Stimulated activated CD8-positive, alpha-beta memory T cell treated with anti-CD3 and anti-CD28 coated beads, Interleukin-15, amount 100 ng/mL, for 24 hours (primary cell): ENCODE results near the gene AGBL1.
"Not testable (repeated sequence)": the region's sequence is repeated elsewhere in the genome, so short reads cannot be mapped to it uniquely, and the experiment has no call there.

Experiments used
- DNase-seq: peaks from one replicate; pipeline ENCODE4 v3.0.0-alpha.2; 2020; ENCODE audit warnings: low read depth

Gene AGBL1

GRCh38 chr15:86942285-86942684 lies 862.6 kb downstream of the AGBL1 start:
- no peak for DNase-seq

- no peak for DNase-seq
Measured at GRCh38 chr15:86948719-86949118, 869.0 kb downstream of the AGBL1 start.

- no peak for DNase-seq
Measured at GRCh38 chr15:86959254-86959653, 879.6 kb downstream of the AGBL1 start.

GRCh38 chr15:86961669-86962068 lies 882.0 kb downstream of the AGBL1 start:
- no peak for DNase-seq

GRCh38 chr15:86964271-86964670 lies 884.6 kb downstream of the AGBL1 start:
- DNase-seq = no peak

- DNase-seq = no peak
Measured at GRCh38 chr15:86968244-86968643, 888.6 kb downstream of the AGBL1 start.

- DNase-seq = no peak
Measured at GRCh38 chr15:86969364-86969763, 889.7 kb downstream of the AGBL1 start.

- DNase-seq = no peak
Measured at GRCh38 chr15:86973284-86973844, 893.7 kb downstream of the AGBL1 start.

- no peak for DNase-seq
Measured at GRCh38 chr15:86988033-86988432, 908.4 kb downstream of the AGBL1 start.

GRCh38 chr15:87021751-87022150 lies 942.1 kb downstream of the AGBL1 start:
- no peak for DNase-seq

GRCh38 chr15:87031540-87032230 lies 952.0 kb downstream of the AGBL1 start:
- DNase-seq = no peak

GRCh38 chr15:87032295-87032694 lies 952.6 kb downstream of the AGBL1 start:
- DNase-seq = no peak

- DNase-seq = no peak
Measured at GRCh38 chr15:87033056-87033455, 953.4 kb downstream of the AGBL1 start.

- no peak for DNase-seq
Measured at GRCh38 chr15:87034886-87035285, 955.2 kb downstream of the AGBL1 start.

- DNase-seq = no peak
Measured at GRCh38 chr15:87038404-87038803, 958.7 kb downstream of the AGBL1 start.

GRCh38 chr15:87042619-87043018 lies 962.9 kb downstream of the AGBL1 start:
- DNase-seq = not testable (repeated sequence)

GRCh38 chr15:87045746-87046145 lies 966.1 kb downstream of the AGBL1 start:
- no peak for DNase-seq

GRCh38 chr15:87047203-87047965 lies 967.7 kb downstream of the AGBL1 start:
- DNase-seq = no peak
